ENCODE results near the gene BIRC3.

GRCh38 chr11:102307727-102308038 is 9.6 kb upstream of the BIRC3 start:
- TF ChIP-seq CTCF (IDR thresholded peaks at IDR 0.05) (no peak), POLR2AphosphoS5 (IDR thresholded peaks at IDR 0.05; ENCODE audit: low read depth, low read length) (no peak), TCF7L2 (IDR thresholded peaks at IDR 0.05; ENCODE audit: low read depth, low read length) (no peak), REST (IDR thresholded peaks at IDR 0.05; ENCODE audit: insufficient read depth in 1 of 2, low read depth in 2 of 2, low read length in 1 of 2) (peak in 1 of 2 experiments; percentile 55; a peak in 2 of 4 replicates), SIN3A (IDR thresholded peaks at IDR 0.05; ENCODE audit: borderline replicate concordance, insufficient read depth, low read depth, low read length) (no peak)
